GM12892 (cell line): ENCODE data around the gene MSL2.

ENCODE experiments used
- POLR2A ChIP-seq: IDR thresholded peaks from 2 replicates; pipeline ENCODE4 v1.6.1; 2011; ENCODE audit warnings: low read depth, low read length, control low read depth
- TAF1 ChIP-seq: IDR thresholded peaks from 2 replicates; pipeline ENCODE4 v1.6.1; 2011; ENCODE audit warnings: low read depth, mild to moderate bottlenecking, control low read depth, low read length, borderline replicate concordance

GRCh38 chr3:136152176-136152843, 43.8 kb downstream of the MSL2 start:
- TF ChIP-seq TAF1 (no peak), POLR2A (no peak)
